Left kidney (tissue), 2 donors: ENCODE data around the gene NRDE2. TPM values are rescaled to one million over a fixed set of nuclear protein-coding genes. Genes with fewer than 3 reads are reported as not detected.
"Not testable (repeated sequence)": the region's sequence is repeated elsewhere in the genome, so short reads cannot be mapped to it uniquely, and the experiment has no call there.

Experiments
- DNase-seq: peaks from one replicate; pipeline ENCODE4 v3.0.0-alpha.2; 2013
- polyA plus RNA-seq: library from polyadenylated mRNA; unstranded; fragments of 120-200 nt; gene quantifications from one replicate; pipeline ENCODE4 v1.2.1, GENCODE V29; 2013; ENCODE audit not compliant: insufficient read length

The NRDE2 gene
- polyA plus RNA-seq, 1 donor, result 28.1 TPM

GRCh38 chr14:90345239-90345557 is 13.5 kb upstream of the NRDE2 start:
- DNase-seq, result no peak

DNA sequence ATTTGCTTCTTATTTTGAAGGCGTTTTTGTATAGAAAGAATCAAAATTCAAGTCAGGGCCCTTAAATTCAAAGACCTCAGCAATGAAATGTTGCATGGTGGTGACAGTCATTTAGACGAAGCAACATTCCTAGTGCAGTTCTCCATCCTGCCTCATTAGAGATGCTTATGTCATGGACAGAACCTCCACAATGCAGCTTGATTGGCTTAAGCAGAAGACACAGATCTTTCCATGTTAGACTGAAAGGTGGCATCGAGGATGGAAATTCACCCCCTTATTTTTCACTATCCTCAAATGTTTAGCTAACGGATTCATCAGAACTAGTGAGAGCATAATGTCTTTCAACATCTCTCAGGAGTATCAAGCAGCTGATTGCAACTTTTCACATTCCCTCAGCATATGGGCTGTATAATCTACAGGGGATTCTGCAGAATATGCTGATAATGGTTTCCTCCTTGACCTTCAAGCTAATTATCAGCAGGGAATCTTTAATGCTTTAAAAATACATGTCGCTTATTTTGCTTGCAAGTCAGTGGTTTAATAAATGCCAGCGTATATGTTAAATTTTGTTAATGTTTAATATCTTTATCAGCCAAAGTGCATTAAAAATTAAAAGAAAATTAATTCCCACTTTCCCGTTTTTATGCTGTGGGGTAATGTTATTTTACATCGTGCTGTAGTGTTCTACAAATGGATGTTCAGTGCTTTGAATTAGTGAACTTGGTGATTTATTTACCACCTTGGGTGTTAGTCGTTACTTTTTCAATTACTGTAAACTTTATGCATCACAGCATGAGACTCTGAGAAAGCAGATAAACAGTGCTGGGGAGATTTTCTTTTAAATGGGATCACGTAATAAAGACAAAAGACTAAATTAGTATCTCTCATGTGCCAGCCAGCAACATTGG is 12.8 kb upstream of the NRDE2 start:
- DNase-seq, result no peak

DNA sequence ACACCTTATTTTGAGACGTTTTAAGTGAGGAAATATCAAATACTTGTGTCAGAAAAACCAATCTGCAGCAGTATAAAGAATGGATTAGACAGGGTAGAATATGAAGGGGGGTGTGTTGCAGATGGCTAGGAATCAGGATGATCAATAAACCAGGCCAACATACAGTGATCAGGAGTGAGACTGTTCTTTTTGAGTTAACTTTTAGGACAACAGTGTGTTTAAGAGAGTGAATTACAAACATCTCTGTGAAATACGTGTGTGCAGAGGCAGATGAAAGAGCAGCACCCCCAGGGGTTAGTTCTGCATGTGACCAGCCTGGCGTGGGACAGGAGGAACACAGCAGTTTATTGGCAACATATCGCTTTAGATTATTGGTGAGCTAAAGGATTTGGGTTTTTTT is 10.6 kb upstream of the NRDE2 start:
- DNase-seq, result no peak

DNA sequence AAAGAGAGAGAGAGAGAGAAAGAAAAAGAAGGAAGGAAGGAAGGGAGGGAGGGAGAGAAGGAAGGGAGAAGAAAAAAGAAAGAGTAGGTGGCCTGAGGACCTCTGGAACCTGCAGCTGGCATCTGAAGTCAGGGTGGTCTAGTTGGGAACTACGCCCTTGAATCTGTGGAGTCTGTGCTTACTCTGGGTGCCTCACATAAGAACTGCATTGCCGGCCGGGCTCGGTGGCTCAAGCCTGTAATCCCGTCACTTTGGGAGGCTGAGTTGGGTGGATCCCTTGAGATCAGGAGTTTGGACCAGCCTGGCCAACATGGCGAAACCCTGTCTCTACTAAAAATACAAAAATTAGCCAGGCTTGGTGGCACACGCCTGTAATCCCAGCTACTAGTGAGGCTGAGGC is 10.0 kb upstream of the NRDE2 start:
- DNase-seq, result no peak

DNA sequence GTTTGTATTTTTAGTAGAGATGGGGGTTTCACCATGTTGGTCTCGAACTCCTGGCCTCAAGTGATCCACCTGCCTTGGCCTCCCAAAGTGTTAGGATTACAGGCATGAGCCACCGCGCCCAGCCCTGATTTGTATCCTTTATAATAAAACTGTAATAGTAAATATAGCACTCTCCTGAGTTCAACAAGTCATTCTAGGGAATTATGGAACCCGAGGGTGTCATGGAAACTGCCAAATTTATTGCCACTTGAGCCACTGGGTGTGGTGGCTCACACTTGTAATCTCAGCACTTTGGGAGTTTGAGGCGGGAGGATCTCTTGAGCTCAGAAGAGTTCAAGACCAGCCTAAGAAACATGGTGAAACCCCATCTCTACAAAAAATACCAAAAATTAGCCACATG is 9.5 kb upstream of the NRDE2 start:
- not testable (repeated sequence) for DNase-seq

DNA sequence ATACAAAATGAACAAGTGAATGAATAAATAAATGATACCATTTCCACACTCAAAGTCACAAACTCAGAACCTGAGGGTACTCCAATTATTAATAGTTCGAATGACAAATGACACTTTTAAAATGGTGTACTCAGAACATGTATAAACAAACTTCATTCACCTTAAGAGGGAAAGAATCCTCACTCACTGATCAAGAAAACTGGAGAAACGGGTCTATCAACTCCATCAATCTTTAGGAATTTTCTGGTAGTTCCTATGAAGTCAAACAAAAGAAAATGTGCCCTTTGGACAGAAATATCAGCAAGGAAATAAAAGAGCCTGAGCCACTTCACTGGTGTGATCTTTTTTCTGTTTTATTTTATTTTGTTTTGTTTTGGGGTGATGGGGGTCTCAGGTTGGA is 5.2 kb upstream of the NRDE2 start:
- DNase-seq, result peak; percentile 39

DNA sequence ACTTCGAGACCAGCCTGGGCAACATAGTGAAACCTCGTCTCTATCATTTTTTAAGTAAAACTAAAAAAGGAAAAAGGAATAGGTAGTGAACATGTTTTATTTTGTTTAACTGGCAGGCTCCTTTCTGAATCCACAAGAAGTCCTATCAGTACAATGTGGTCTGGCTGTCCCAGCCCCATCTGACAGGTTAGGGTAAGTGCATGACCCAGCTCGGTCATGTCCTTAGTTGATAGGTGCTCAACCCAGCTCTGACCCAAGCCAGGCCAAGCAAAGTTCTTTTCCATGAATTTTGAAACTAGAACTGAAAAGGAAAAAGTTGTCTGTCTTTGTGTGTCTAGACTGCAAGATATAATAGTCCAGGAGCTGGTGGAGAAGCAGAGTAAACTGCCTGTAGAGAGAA is 4.7 kb upstream of the NRDE2 start:
- DNase-seq, result no peak

GRCh38 chr14:90332271-90332584 is 487 bp upstream of the NRDE2 start:
- DNase-seq, result no peak

- no peak for DNase-seq
Observed at GRCh38 chr14:90330203-90331196, 1.2 kb downstream of the NRDE2 start.

DNA sequence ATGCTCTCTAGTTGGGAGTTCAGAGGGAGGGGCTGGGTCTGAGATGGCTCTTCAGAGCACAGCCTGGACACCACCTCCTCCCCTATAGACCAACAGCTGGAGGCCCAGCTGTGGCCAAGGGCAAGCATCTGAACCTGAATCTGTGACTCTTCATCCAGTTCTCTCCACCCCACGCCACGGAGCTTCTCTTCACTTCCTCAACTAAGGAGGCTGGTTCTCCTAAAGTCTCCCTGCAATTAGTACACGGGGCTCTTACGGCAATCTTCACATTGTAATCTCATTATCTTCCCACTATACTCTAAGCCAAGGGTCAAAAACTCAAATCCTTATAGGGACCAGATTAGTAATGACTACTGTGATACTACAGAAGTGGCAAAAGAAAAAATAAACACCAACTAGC is 9.8 kb downstream of the NRDE2 start:
- no peak for DNase-seq

- DNase-seq, result no peak
Observed at GRCh38 chr14:90319634-90320541, 11.9 kb downstream of the NRDE2 start.

DNA sequence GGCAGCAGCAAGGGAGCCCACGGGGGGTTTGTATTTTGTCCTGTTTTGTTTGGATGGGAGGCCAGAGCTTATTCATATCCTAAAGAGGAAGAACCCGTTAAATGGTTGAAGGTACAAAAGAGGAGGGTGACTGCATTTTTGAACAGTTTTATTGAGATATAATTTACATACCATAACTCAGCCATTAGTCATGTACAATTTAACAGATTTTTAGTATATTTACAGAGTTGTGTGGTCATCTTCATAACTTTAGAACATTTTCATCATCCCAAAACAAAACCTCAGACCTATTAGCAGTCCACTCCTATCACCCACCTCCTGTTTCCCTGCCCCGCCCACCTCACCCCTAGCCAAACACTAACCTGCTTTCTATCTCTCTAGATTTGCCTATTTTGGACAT is 12.6 kb downstream of the NRDE2 start:
- no peak for DNase-seq

- no peak for DNase-seq
Observed at GRCh38 chr14:90318016-90318415, 13.7 kb downstream of the NRDE2 start.

DNA sequence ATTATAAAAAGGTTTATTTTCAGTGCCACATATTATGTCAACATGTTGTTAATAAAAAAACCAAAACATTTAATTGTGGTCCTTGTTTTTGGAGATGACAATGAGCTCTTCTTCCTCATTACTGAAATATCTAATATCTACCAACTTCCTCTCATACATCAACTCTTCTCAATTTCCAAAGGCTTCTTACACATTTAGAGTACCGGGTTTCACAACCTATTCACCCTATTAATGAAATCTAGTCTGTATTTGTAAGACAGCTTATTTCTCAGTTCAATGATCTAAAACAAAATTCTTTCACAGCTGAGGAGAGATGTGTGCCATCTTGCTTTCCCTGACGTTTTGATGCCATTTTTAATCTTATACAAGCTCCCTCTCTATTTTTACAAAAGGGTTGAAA is 14.5 kb downstream of the NRDE2 start:
- no peak for DNase-seq

GRCh38 chr14:90308561-90308960 is 23.2 kb downstream of the NRDE2 start:
- no peak for DNase-seq

DNA sequence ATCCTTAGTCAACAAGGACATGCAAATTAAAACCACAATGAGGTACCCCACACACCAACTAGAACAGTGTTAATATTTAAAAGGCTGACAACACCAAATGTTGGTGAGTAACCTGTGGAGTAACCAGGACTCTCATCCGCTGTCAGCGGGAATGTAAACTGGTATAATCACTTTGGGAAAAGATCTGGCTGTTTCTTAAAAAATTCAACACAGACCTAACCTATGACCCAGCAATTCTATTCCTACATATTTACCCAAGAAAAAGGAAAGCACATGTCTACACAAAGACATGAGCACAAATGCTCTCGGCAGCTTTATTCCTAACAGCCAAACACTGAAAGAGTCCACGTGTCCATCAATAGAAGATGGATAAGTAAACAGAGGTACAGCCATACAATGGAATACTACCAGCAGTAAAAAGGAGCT is 26.6 kb downstream of the NRDE2 start:
- DNase-seq, result no peak

DNA sequence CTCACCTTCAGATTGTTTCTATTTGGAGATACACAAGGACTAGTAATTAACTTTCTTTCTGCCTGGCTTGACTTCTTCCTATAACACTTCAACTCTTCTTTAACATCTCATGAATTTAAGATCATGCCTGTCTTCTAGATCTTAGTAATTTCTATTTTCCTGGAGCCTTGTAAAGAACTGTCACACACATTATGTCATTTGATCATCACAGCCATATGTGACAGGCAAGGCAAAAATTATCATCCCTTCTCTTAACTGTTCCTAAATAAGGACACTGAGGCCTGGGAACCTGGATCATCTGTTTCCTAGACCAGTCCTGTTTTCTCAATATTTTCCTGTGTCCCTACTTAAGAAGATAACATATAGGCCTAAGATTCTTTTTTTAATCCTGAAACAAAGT is 27.2 kb downstream of the NRDE2 start:
- DNase-seq, result no peak

- DNase-seq, result no peak
Observed at GRCh38 chr14:90303473-90303872, 28.3 kb downstream of the NRDE2 start.

DNA sequence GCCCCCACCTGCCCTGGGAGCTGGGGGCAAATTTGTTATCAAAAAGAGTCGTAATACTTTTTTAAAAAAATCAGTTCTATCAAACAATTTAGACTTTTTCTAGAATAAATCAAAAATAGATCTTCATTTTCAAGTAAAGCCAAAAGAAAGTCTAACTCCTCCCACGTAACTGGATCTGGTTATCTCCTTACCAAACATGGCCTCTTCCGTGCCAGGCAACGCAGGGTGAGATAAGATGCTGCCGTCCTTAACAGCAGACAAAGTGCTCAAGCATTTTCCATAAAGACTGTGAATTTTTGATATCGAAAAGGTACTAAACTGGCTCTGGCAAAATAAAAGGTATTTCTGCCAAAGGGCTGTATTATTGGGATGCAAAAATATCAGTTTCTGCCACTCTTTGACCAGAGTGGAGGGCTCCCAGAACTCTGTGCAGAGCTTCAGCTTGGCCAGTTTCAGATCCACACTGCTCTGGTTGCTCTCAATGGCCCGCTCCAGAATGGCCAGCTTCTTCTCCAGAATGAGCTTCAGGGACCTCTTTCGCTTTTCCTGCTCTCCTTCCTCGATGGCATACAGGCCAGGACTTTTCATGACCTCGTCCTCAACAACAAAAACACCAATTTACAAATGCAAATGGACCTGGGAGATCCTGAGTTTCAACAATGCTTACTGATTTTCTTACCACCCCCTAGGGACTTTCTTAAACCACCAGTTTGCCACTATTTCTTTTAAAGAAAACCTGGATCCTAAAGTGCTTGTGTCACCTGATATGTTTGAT is 29.0 kb downstream of the NRDE2 start:
- no peak for DNase-seq

GRCh38 chr14:90301668-90302090 is 30.1 kb downstream of the NRDE2 start:
- peak; percentile 53 for DNase-seq

DNA sequence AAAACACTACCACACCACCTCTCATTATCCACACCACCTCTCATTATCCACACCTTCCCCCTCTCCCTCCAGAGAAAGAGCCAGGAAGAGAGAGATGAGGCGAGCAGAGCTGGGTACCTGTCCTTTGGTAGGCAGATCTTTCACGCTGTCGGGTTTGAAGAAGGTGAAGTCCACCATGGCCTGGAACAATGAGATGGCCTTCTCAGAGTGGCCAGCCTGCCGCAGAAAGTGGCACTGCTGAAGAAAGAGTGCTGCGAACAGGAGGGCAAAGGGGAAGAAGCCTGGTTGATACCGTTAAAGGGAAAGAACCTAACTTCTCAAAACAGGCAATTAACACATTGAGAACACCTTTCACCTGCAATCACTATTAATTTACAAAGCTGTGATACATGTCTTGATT is 30.6 kb downstream of the NRDE2 start:
- DNase-seq, result no peak
